Spleen (tissue), 7 donors: ENCODE data around the gene HTRA2.

ENCODE experiments used
- POLR2AphosphoS5 ChIP-seq, 3 donors: sonication (generic); formaldehyde crosslinking; IDR thresholded peaks; one replicate each; pipeline ENCODE4 v1.5.1; 2017; ENCODE audit warnings: antibody characterized with exemption in 3 of 3
- TF ChIP-seq, protein P1 (sequence below), 11 experiments: fragments of 200-600 bp in 7 of 11; fragments of 450-650 bp in 4 of 11; sonication (generic) in 4 of 11; IDR thresholded peaks in 8 of 11; conservative IDR thresholded peaks in 3 of 11; 1 replicate in 7 of 11; 2 replicates in 4 of 11; pipeline versions ENCODE4 v1.4.0 to v1.8.0; 2016 to 2021; ENCODE audit warnings: antibody characterized with exemption in 11 of 11, inconsistent platforms in 4 of 11, mild to moderate bottlenecking in 1 of 11
- donor health status: DM: no; HTN: no; CAD: no; lungs with moderate emphysema.
- donor health status: DM: no; HTN: no; CAD: no.
- donor health status: DM: no; HTN: no; CAD: no.

DNA sequence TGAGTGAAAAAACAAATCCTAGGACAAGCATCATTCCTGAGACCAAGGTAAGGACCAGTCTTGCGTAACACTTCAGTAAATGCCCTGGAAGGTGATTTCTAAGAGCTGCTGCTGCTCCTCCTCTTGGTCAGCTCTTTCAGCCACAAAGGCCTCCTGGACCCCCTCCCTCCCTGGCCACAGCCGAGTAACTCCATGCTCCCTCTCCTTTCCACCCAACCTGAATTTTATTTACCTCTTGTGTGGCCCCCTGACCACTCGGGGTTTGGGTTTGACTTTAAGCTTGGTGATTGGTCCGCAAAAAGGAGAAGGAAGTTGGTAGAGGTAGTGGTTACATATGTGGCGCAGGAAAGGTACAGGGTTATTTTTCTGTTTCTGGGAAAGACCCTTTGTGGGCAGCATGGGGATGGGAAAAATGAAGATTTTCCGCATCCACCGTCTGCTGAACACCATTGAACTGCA, 9.2 kb downstream of the HTRA2 start:
- TF ChIP-seq, protein P1, sequence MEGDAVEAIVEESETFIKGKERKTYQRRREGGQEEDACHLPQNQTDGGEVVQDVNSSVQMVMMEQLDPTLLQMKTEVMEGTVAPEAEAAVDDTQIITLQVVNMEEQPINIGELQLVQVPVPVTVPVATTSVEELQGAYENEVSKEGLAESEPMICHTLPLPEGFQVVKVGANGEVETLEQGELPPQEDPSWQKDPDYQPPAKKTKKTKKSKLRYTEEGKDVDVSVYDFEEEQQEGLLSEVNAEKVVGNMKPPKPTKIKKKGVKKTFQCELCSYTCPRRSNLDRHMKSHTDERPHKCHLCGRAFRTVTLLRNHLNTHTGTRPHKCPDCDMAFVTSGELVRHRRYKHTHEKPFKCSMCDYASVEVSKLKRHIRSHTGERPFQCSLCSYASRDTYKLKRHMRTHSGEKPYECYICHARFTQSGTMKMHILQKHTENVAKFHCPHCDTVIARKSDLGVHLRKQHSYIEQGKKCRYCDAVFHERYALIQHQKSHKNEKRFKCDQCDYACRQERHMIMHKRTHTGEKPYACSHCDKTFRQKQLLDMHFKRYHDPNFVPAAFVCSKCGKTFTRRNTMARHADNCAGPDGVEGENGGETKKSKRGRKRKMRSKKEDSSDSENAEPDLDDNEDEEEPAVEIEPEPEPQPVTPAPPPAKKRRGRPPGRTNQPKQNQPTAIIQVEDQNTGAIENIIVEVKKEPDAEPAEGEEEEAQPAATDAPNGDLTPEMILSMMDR (IDR thresholded peaks at IDR 0.05 in 8 of 11, conservative IDR thresholded peaks at IDR 0.05 in 3 of 11) = no peak
- no peak for TF ChIP-seq POLR2AphosphoS5 (IDR thresholded peaks at IDR 0.05)
